Measurements from ENCODE around the gene CXCL16. TPM values are rescaled to one million over a fixed set of nuclear protein-coding genes. Genes with fewer than 3 reads are reported as not detected.

CXCL16 gene
- total RNA-seq, 1 experiment from 2014 or later, result 4.5 TPM

DNA sequence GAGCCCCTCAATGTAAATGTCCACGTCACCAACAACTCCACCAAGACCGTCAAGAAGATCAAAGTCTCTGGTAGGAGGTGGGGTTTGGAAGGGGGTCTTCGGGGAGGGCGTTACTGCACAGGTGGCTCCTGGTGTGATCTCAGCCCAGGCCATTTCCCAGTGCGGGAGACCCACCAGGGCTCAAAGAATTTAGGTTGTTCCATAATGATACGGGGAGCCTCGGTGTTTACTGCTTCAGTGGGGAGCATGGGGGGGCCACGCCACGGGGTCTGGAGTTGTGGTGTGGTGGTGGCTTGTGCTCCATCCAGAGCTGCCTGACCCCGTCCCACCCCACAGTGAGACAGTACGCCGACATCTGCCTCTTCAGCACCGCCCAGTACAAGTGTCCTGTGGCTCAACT, 21.5 kb downstream of the CXCL16 start:
- Histone ChIP-seq H2BK12ac (ENCODE audit: insufficient read length, low read depth, low read length) (no peak overlapping the region), H4K91ac (ENCODE audit: insufficient read length, low read depth, low read length) (no peak overlapping the region), H2AK5ac (ENCODE audit: insufficient read length, low read length) (no peak overlapping the region), H3K27me3 (ENCODE audit: insufficient read depth, low read length) (no peaks in the 10 kb centered on the region), H3K79me1 (ENCODE audit: insufficient read depth, low read depth, low read length, poor library complexity, severe bottlenecking) (no peaks in the 10 kb centered on the region), H3K27ac (ENCODE audit: insufficient read length, low read depth, low read length) (no peak overlapping the region), H3K14ac (ENCODE audit: insufficient read depth, low read length) (no peak overlapping the region), H3K18ac (ENCODE audit: insufficient read length, low read depth, low read length) (no peak overlapping the region), H2BK15ac (ENCODE audit: low read depth, low read length) (no peak overlapping the region), H3K4ac (ENCODE audit: low read depth, low read length) (no peak overlapping the region), H4K20me1 (ENCODE audit: control insufficient read depth, insufficient read depth, insufficient read length) (no peaks in the 10 kb centered on the region), H4K5ac (ENCODE audit: insufficient read length, low read depth, low read length) (no peak overlapping the region), H3K23ac (ENCODE audit: insufficient read length, low read depth, low read length) (no peak overlapping the region), H3K56ac (ENCODE audit: insufficient read length, low read depth, low read length) (no peak overlapping the region), H3K9me3 (ENCODE audit: control insufficient read depth, low read depth, low read length) (no peaks in the 10 kb centered on the region), H2BK5ac (ENCODE audit: insufficient read length, low read length) (no peak overlapping the region), H4K8ac (replicated peaks; ENCODE audit: insufficient read length, low read depth, low read length) (no peak overlapping the region), H2AFZ (ENCODE audit: low read length) (no peak overlapping the region), H2BK20ac (ENCODE audit: low read depth, low read length, poor library complexity, severe bottlenecking) (no peak overlapping the region), H3K4me1 (ENCODE audit: insufficient read depth, low read length) (no peaks in the 10 kb centered on the region), H3K23me2 (ENCODE audit: insufficient read length, low read depth, low read length, poor library complexity, severe bottlenecking) (no peaks in the 10 kb centered on the region), H2BK120ac (ENCODE audit: low read depth, low read length, poor library complexity, severe bottlenecking) (no peak overlapping the region), H3T11ph (ENCODE audit: low read length) (no peak overlapping the region), H3K79me2 (ENCODE audit: insufficient read depth, low read length) (no peaks in the 10 kb centered on the region), H3K4me2 (ENCODE audit: insufficient read depth, insufficient read length, low read length) (no peak overlapping the region), H3K9ac (ENCODE audit: extremely low read depth, insufficient read length, low read length) (no peak overlapping the region)
- H3K9me3 Mint-ChIP-seq, result no peaks in the 10 kb centered on the region
- no CpG with 5 or more reads among the region's 13 CpGs for WGBS (ENCODE audit: extremely low coverage, insufficient read length, low lambda C conversion rate)
- TF ChIP-seq, protein P1, sequence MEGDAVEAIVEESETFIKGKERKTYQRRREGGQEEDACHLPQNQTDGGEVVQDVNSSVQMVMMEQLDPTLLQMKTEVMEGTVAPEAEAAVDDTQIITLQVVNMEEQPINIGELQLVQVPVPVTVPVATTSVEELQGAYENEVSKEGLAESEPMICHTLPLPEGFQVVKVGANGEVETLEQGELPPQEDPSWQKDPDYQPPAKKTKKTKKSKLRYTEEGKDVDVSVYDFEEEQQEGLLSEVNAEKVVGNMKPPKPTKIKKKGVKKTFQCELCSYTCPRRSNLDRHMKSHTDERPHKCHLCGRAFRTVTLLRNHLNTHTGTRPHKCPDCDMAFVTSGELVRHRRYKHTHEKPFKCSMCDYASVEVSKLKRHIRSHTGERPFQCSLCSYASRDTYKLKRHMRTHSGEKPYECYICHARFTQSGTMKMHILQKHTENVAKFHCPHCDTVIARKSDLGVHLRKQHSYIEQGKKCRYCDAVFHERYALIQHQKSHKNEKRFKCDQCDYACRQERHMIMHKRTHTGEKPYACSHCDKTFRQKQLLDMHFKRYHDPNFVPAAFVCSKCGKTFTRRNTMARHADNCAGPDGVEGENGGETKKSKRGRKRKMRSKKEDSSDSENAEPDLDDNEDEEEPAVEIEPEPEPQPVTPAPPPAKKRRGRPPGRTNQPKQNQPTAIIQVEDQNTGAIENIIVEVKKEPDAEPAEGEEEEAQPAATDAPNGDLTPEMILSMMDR (conservative IDR thresholded peaks at IDR 0.05), result no peak
- no peak overlapping the region for H3K4me3 Mint-ChIP-seq
- no peaks in the 10 kb centered on the region for H3K4me1 Mint-ChIP-seq
- H3K36me3 Mint-ChIP-seq (ENCODE audit: insufficient read depth in 1 of 3, low read depth in 3 of 3), result peaks cover 12 to 57% (median 56%) of the 10 kb centered on the region in 3 experiments; a peak in 6 of 7 replicates
- no peaks in the 10 kb centered on the region for H3K27me3 Mint-ChIP-seq (ENCODE audit: low read depth)
- DNase-seq, result no peak
- no peak overlapping the region for H3K27ac Mint-ChIP-seq

Measured in H9 (cell line).